HEK293 (cell line): ENCODE results near the gene ZBTB4.

Experiments used
- CTCF ChIA-PET: fragments of 350-600 bp; formaldehyde crosslinking; extraction: SDS; loops from one replicate; lab custom pipeline; 2021; ENCODE audit warnings: antibody characterized with exemption; lab: Yijun Ruan, JAX
- POLR2A ChIA-PET: fragments of 300-600 bp; formaldehyde crosslinking; extraction: SDS; loops from one replicate; lab custom pipeline; 2020; ENCODE audit warnings: antibody characterized with exemption, inconsistent platforms; lab: Yijun Ruan, JAX
- H3K27ac ChIP-seq: fragments of 200-500 bp; sonication (Bioruptor generic); 2 replicates; pipeline ENCODE4 v1.5.1; 2014; ENCODE audit warnings: low read depth, low read length, control low read depth, inconsistent platforms; ENCODE audit errors: extremely low read depth
- H3K36me3 ChIP-seq, 2 experiments: fragments of 200-500 bp in 1 of 2; sonication (Bioruptor generic) in 1 of 2; 1 replicate in 1 of 2; 2 replicates in 1 of 2; pipeline ENCODE4 v1.5.1; 2014 to 2017; ENCODE audit warnings: inconsistent platforms in 2 of 2, low read length in 2 of 2; ENCODE audit not compliant: control insufficient read depth in 2 of 2, insufficient read depth in 1 of 2
- H3K4me1 ChIP-seq: fragments of 200-500 bp; sonication (Bioruptor generic); 2 replicates; pipeline ENCODE4 v1.5.1; 2014; ENCODE audit warnings: mild to moderate bottlenecking, low read length, inconsistent platforms; ENCODE audit not compliant: control insufficient read depth, insufficient read depth
- H3K4me3 ChIP-seq: 2 replicates; pipeline ENCODE4 v1.5.1; 2011; ENCODE audit warnings: low read depth, mild to moderate bottlenecking, control low read depth, low read length, moderate library complexity
- H3K9me3 ChIP-seq: fragments of 200-500 bp; sonication (Bioruptor generic); 2 replicates; pipeline ENCODE4 v1.5.1; 2014; ENCODE audit warnings: low read depth, low read length, inconsistent platforms; ENCODE audit not compliant: control insufficient read depth, insufficient read depth
- EGR2 ChIP-seq: fragments of 450-650 bp; formaldehyde crosslinking; IDR thresholded peaks from 2 replicates; pipeline ENCODE4 v1.5.1; 2016; ENCODE audit warnings: low read depth, missing biosample characterization, missing genetic modification characterization
- KLF16 ChIP-seq: fragments of 450-650 bp; formaldehyde crosslinking; IDR thresholded peaks from 2 replicates; pipeline ENCODE4 v1.5.1; 2017; ENCODE audit warnings: missing biosample characterization, missing genetic modification characterization
- KLF9 ChIP-seq: fragments of 450-650 bp; formaldehyde crosslinking; IDR thresholded peaks from 2 replicates; pipeline ENCODE4 v1.5.1; 2016; ENCODE audit warnings: missing biosample characterization, missing genetic modification characterization, low read depth
- SCRT1 ChIP-seq: fragments of 450-650 bp; formaldehyde crosslinking; IDR thresholded peaks from 2 replicates; pipeline ENCODE4 v1.5.1; 2016; ENCODE audit warnings: missing biosample characterization, missing genetic modification characterization, borderline replicate concordance
- SCRT2 ChIP-seq: fragments of 450-650 bp; formaldehyde crosslinking; IDR thresholded peaks from 2 replicates; pipeline ENCODE4 v1.5.1; 2016; ENCODE audit warnings: missing biosample characterization, missing genetic modification characterization
- SP3 ChIP-seq: fragments of 450-650 bp; formaldehyde crosslinking; IDR thresholded peaks from 2 replicates; pipeline ENCODE4 v1.5.1; 2016; ENCODE audit warnings: missing biosample characterization, missing genetic modification characterization
- SP7 ChIP-seq: fragments of 450-650 bp; formaldehyde crosslinking; IDR thresholded peaks from 2 replicates; pipeline ENCODE4 v1.5.1; 2016; ENCODE audit warnings: missing biosample characterization, missing genetic modification characterization
- ZBTB17 ChIP-seq: fragments of 450-650 bp; formaldehyde crosslinking; IDR thresholded peaks from 2 replicates; pipeline ENCODE4 v1.5.1; 2016; ENCODE audit warnings: missing biosample characterization, missing genetic modification characterization
- ZBTB8A ChIP-seq: fragments of 450-650 bp; formaldehyde crosslinking; IDR thresholded peaks from 2 replicates; pipeline ENCODE4 v1.5.1; 2016; ENCODE audit warnings: missing biosample characterization, missing genetic modification characterization
- ZEB2 ChIP-seq: fragments of 450-650 bp; formaldehyde crosslinking; IDR thresholded peaks from 2 replicates; pipeline ENCODE4 v1.5.1; 2016; ENCODE audit warnings: missing biosample characterization, missing genetic modification characterization
- ZIC2 ChIP-seq: fragments of 450-650 bp; formaldehyde crosslinking; IDR thresholded peaks from 2 replicates; pipeline ENCODE4 v1.5.1; 2016; ENCODE audit warnings: missing biosample characterization, missing genetic modification characterization
- ZNF324 ChIP-seq: fragments of 450-650 bp; formaldehyde crosslinking; IDR thresholded peaks from 2 replicates; pipeline ENCODE4 v1.5.1; 2016; ENCODE audit warnings: missing biosample characterization, missing genetic modification characterization
- ZNF335 ChIP-seq: fragments of 450-650 bp; formaldehyde crosslinking; conservative IDR thresholded peaks from 2 replicates; pipeline ENCODE4 v1.5.1; 2016; ENCODE audit warnings: missing biosample characterization, missing genetic modification characterization
- ZNF341 ChIP-seq: fragments of 450-650 bp; formaldehyde crosslinking; IDR thresholded peaks from 2 replicates; pipeline ENCODE4; 2016; ENCODE audit warnings: low read depth, missing biosample characterization, missing genetic modification characterization
- ZNF521 ChIP-seq: fragments of 450-650 bp; formaldehyde crosslinking; IDR thresholded peaks from 2 replicates; pipeline ENCODE4 v1.5.1; 2017; ENCODE audit warnings: missing biosample characterization, mild to moderate bottlenecking, missing genetic modification characterization
- ZNF560 ChIP-seq: fragments of 450-650 bp; formaldehyde crosslinking; IDR thresholded peaks from 2 replicates; pipeline ENCODE4 v1.5.1; 2017; ENCODE audit warnings: missing biosample characterization, missing genetic modification characterization, borderline replicate concordance
- ZNF596 ChIP-seq: fragments of 450-650 bp; IDR thresholded peaks from 2 replicates; pipeline ENCODE4 v1.5.0; 2018; ENCODE audit warnings: missing biosample characterization, mild to moderate bottlenecking, missing genetic modification characterization, moderate library complexity
- ZNF792 ChIP-seq: fragments of 450-650 bp; formaldehyde crosslinking; IDR thresholded peaks from 2 replicates; pipeline ENCODE4 v1.5.1; 2016; ENCODE audit warnings: missing biosample characterization, missing genetic modification characterization
- ZSCAN23 ChIP-seq: fragments of 450-650 bp; formaldehyde crosslinking; IDR thresholded peaks from 2 replicates; pipeline ENCODE4 v1.5.1; 2016; ENCODE audit warnings: missing biosample characterization, missing genetic modification characterization
- ZXDB ChIP-seq: fragments of 450-650 bp; formaldehyde crosslinking; IDR thresholded peaks from 2 replicates; pipeline ENCODE4 v1.5.1; 2016; ENCODE audit warnings: missing biosample characterization, missing genetic modification characterization
- TF ChIP-seq, protein P1 (sequence below): fragments of 450-650 bp; formaldehyde crosslinking; IDR thresholded peaks from 2 replicates; pipeline ENCODE4 v1.5.1; 2016; ENCODE audit warnings: missing biosample characterization, missing genetic modification characterization
- TF ChIP-seq, protein P2 (sequence below): fragments of 450-650 bp; formaldehyde crosslinking; optimal IDR thresholded peaks from 2 replicates; pipeline ENCODE3; 2016; ENCODE audit warnings: missing biosample characterization, mild to moderate bottlenecking, missing genetic modification characterization
- TF ChIP-seq, protein P3 (sequence below): fragments of 450-650 bp; formaldehyde crosslinking; IDR thresholded peaks from 2 replicates; pipeline ENCODE4 v1.5.1; 2016; ENCODE audit warnings: missing biosample characterization, missing genetic modification characterization
- TF ChIP-seq, protein P4 (sequence below): fragments of 450-650 bp; formaldehyde crosslinking; IDR thresholded peaks from 2 replicates; pipeline ENCODE4 v1.5.1; 2017; ENCODE audit warnings: missing biosample characterization, missing genetic modification characterization
- TF ChIP-seq, protein P5 (sequence below): fragments of 450-650 bp; formaldehyde crosslinking; IDR thresholded peaks from 2 replicates; pipeline ENCODE4 v1.5.1; 2017; ENCODE audit warnings: missing biosample characterization, missing genetic modification characterization

ZBTB4 gene

DNA sequence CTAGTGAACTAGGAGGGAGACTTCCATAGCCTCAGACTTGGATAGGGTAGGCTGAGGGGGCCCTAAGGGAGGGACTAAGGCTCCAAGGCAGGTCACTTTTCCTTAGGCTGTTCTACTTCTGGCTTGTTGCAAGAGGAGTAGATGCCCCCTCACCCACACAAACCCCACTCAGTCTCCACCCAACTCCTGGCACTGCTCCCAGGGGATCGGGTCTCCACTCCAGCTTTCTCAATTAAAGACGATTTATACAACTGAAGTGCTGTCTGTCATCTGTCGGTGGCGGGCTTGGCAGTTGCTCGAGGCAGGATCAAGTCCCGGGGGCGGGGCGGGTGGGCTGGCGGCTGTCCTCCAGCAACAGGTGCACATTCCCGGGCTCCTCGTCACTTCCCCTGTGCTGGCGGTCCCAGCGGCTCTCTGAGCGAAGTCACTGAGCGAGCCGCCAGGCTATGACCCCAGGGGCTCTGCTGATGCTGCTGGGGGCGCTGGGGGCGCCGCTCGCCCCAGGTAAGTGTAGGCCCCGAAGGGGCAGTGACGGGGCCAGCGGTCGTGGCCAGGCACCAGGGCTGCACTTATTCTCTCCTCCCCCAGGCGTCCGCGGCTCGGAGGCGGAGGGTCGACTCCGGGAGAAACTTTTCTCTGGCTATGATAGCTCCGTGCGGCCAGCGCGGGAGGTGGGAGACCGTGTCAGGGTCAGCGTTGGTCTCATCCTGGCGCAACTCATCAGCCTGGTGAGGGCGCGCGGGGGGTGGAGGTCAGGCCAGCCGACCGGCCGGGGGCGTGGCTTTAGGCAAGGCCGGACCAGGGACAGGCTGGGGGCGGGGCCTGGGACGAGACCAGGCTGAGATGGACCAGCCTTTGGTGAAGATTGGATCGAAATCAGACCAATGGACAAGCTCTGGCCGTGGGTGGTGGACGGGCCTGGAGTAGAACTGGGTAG is 34.5 kb downstream of the ZBTB4 start, which contains the start of gene CHRNB1:
TSS of gene CHRNB1 (plus strand) at position 380 of the 937 bp plus-strand sequence. CDS start at position 447, 67 bp downstream.
- Histone ChIP-seq H3K27ac (no peak within 1 kb of the TSS; the same call in 1 of the 2 replicates), H3K36me3 (no peaks in the 10 kb centered on the region; a peak in 1 of 3 replicates), H3K4me1 (peaks cover 19% of the 10 kb centered on the region), H3K4me3 (peak within 1 kb of the TSS; percentile 57), H3K9me3 (no peaks in the 10 kb centered on the region)
- ChIA-PET CTCF (interaction anchor here (0.6 to 2.5 kb wide), 18 partner anchors 8 to 404 kb away, joined by 3 to 13 read pairs (median 4); partner anchors contain the start of genes TP53 and ZBTB4), POLR2A (interaction anchor here (0.6 to 2.7 kb wide), 17 partner anchors 8 to 243 kb away, joined by 3 to 17 read pairs (median 4); partner anchors contain the start of genes NEURL4, POLR2A, TMEM102 and TMEM256)
- TF ChIP-seq ZNF324 (0 out of 2 replicates have a peak, but pooled peaks have one; percentile 13), ZNF792 (tag by site-specific recombination) (no peak), SCRT2 (tag by site-specific recombination) (peak; percentile 99), EGR2 (peak; percentile 66), ZXDB (tag by site-specific recombination) (0 out of 2 replicates have a peak, but pooled peaks have one; percentile 14), ZEB2 (peak; percentile 56; the same call in 1 of the 2 replicates), ZSCAN23 (tag by site-specific recombination) (no peak), KLF16 (tag by site-specific recombination) (peak; percentile 65), SCRT1 (tag by site-specific recombination) (peak; percentile 52; the same call in 1 of the 2 replicates), ZNF521 (no peak), ZBTB17 (tag by site-specific recombination) (peak; percentile 96), ZNF560 (tag by site-specific recombination) (no peak), KLF9 (peak; percentile 84), ZNF335 (tag by site-specific recombination) (peak; percentile 89), SP7 (peak; percentile 11; the same call in 1 of the 2 replicates), ZBTB8A (tag by site-specific recombination) (no peak), SP3 (peak; percentile 83), ZNF341 (tag by site-specific recombination) (peak; percentile 92), ZNF596 (tag by site-specific recombination) (no peak), ZIC2 (peak; percentile 53)
- TF ChIP-seq, protein P1, sequence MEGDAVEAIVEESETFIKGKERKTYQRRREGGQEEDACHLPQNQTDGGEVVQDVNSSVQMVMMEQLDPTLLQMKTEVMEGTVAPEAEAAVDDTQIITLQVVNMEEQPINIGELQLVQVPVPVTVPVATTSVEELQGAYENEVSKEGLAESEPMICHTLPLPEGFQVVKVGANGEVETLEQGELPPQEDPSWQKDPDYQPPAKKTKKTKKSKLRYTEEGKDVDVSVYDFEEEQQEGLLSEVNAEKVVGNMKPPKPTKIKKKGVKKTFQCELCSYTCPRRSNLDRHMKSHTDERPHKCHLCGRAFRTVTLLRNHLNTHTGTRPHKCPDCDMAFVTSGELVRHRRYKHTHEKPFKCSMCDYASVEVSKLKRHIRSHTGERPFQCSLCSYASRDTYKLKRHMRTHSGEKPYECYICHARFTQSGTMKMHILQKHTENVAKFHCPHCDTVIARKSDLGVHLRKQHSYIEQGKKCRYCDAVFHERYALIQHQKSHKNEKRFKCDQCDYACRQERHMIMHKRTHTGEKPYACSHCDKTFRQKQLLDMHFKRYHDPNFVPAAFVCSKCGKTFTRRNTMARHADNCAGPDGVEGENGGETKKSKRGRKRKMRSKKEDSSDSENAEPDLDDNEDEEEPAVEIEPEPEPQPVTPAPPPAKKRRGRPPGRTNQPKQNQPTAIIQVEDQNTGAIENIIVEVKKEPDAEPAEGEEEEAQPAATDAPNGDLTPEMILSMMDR (tag by site-specific recombination), result peak; percentile 64
- TF ChIP-seq, protein P2, sequence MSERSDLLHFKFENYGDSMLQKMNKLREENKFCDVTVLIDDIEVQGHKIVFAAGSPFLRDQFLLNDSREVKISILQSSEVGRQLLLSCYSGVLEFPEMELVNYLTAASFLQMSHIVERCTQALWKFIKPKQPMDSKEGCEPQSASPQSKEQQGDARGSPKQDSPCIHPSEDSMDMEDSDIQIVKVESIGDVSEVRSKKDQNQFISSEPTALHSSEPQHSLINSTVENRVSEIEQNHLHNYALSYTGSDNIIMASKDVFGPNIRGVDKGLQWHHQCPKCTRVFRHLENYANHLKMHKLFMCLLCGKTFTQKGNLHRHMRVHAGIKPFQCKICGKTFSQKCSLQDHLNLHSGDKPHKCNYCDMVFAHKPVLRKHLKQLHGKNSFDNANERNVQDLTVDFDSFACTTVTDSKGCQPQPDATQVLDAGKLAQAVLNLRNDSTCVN (tag by site-specific recombination), result peak; percentile 39
- TF ChIP-seq, protein P3, sequence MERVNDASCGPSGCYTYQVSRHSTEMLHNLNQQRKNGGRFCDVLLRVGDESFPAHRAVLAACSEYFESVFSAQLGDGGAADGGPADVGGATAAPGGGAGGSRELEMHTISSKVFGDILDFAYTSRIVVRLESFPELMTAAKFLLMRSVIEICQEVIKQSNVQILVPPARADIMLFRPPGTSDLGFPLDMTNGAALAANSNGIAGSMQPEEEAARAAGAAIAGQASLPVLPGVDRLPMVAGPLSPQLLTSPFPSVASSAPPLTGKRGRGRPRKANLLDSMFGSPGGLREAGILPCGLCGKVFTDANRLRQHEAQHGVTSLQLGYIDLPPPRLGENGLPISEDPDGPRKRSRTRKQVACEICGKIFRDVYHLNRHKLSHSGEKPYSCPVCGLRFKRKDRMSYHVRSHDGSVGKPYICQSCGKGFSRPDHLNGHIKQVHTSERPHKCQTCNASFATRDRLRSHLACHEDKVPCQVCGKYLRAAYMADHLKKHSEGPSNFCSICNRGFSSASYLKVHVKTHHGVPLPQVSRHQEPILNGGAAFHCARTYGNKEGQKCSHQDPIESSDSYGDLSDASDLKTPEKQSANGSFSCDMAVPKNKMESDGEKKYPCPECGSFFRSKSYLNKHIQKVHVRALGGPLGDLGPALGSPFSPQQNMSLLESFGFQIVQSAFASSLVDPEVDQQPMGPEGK (tag by site-specific recombination), result peak; percentile 73
- TF ChIP-seq, protein P4, sequence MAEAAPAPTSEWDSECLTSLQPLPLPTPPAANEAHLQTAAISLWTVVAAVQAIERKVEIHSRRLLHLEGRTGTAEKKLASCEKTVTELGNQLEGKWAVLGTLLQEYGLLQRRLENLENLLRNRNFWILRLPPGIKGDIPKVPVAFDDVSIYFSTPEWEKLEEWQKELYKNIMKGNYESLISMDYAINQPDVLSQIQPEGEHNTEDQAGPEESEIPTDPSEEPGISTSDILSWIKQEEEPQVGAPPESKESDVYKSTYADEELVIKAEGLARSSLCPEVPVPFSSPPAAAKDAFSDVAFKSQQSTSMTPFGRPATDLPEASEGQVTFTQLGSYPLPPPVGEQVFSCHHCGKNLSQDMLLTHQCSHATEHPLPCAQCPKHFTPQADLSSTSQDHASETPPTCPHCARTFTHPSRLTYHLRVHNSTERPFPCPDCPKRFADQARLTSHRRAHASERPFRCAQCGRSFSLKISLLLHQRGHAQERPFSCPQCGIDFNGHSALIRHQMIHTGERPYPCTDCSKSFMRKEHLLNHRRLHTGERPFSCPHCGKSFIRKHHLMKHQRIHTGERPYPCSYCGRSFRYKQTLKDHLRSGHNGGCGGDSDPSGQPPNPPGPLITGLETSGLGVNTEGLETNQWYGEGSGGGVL (tag by site-specific recombination), result 0 out of 2 replicates have a peak, but pooled peaks have one; percentile 5
- TF ChIP-seq, protein P5, sequence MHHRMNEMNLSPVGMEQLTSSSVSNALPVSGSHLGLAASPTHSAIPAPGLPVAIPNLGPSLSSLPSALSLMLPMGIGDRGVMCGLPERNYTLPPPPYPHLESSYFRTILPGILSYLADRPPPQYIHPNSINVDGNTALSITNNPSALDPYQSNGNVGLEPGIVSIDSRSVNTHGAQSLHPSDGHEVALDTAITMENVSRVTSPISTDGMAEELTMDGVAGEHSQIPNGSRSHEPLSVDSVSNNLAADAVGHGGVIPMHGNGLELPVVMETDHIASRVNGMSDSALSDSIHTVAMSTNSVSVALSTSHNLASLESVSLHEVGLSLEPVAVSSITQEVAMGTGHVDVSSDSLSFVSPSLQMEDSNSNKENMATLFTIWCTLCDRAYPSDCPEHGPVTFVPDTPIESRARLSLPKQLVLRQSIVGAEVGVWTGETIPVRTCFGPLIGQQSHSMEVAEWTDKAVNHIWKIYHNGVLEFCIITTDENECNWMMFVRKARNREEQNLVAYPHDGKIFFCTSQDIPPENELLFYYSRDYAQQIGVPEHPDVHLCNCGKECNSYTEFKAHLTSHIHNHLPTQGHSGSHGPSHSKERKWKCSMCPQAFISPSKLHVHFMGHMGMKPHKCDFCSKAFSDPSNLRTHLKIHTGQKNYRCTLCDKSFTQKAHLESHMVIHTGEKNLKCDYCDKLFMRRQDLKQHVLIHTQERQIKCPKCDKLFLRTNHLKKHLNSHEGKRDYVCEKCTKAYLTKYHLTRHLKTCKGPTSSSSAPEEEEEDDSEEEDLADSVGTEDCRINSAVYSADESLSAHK, result no peak
